ENCODE results near the gene PPM1L. TPM values are rescaled to one million over a fixed set of nuclear protein-coding genes. Genes with fewer than 3 reads are reported as not detected.

The PPM1L gene
- total RNA-seq, 2 donors from 2014 or later, result 7.6 to 13.7 TPM

DNA sequence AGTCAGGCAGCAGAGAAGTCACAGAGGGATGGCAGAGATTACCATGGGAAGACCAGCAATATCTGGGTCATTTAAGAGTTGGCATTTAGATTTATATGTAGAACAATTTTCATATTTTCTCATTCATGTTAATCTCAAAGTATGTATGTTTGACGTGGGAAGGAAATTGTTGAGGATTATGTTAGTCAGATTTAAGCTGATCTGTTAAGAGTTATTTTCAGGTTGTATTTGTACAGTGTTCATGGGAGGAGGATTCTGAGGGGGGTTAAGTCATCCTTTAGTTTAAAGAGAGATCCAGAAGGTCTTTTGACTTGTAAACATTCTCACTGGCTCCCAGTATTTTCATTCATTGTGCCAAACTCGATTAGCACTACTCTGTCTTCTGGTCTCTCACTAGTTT is 34.7 kb downstream of the PPM1L start:
- H3K9me3 ChIP-seq, result no peaks in the 10 kb centered on the region
- no peak for ATAC-seq
- no peaks in the 10 kb centered on the region for H3K36me3 ChIP-seq (replicated peaks in 1 of 2; ENCODE audit: insufficient read depth in 1 of 2, low read depth in 2 of 2)
- no peak overlapping the region for H3K4me3 ChIP-seq
- peaks cover 11% of the 10 kb centered on the region for H3K4me1 ChIP-seq
- WGBS, 2 donors, result 53 to 63% methylated on average over 2 of the region's 2 CpGs
- DNase-seq, result no peak
- no peak for TF ChIP-seq POLR2A (IDR thresholded peaks at IDR 0.05)
- TF ChIP-seq, protein P1, sequence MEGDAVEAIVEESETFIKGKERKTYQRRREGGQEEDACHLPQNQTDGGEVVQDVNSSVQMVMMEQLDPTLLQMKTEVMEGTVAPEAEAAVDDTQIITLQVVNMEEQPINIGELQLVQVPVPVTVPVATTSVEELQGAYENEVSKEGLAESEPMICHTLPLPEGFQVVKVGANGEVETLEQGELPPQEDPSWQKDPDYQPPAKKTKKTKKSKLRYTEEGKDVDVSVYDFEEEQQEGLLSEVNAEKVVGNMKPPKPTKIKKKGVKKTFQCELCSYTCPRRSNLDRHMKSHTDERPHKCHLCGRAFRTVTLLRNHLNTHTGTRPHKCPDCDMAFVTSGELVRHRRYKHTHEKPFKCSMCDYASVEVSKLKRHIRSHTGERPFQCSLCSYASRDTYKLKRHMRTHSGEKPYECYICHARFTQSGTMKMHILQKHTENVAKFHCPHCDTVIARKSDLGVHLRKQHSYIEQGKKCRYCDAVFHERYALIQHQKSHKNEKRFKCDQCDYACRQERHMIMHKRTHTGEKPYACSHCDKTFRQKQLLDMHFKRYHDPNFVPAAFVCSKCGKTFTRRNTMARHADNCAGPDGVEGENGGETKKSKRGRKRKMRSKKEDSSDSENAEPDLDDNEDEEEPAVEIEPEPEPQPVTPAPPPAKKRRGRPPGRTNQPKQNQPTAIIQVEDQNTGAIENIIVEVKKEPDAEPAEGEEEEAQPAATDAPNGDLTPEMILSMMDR (IDR thresholded peaks at IDR 0.05), result no peak
- H3K27ac ChIP-seq, result no peak overlapping the region
- no peaks in the 10 kb centered on the region for H3K27me3 ChIP-seq
- intact Hi-C loops (cut with DNase I), result no loop called here

GRCh38 chr3:160792540-160792939 is 36.5 kb downstream of the PPM1L start:
- Histone ChIP-seq H3K4me1 (peaks cover 29% of the 10 kb centered on the region), H3K27ac (no peak overlapping the region), H3K27me3 (no peaks in the 10 kb centered on the region), H3K4me3 (no peak overlapping the region), H3K36me3 (replicated peaks in 1 of 2; ENCODE audit: insufficient read depth in 1 of 2, low read depth in 2 of 2) (no peaks in the 10 kb centered on the region), H3K9me3 (no peaks in the 10 kb centered on the region)
- DNase-seq (no peak), ATAC-seq (no peak)
- WGBS, 2 donors, result 50 to 72% methylated on average over 2 of the region's 2 CpGs
- TF ChIP-seq, protein P1 (IDR thresholded peaks at IDR 0.05), result no peak
- no peak for TF ChIP-seq POLR2A (IDR thresholded peaks at IDR 0.05)
- intact Hi-C loops (cut with DNase I), result no loop called here

GRCh38 chr3:160793722-160794252 is 37.8 kb downstream of the PPM1L start:
- intact Hi-C loops (cut with DNase I), result no loop called here

DNA sequence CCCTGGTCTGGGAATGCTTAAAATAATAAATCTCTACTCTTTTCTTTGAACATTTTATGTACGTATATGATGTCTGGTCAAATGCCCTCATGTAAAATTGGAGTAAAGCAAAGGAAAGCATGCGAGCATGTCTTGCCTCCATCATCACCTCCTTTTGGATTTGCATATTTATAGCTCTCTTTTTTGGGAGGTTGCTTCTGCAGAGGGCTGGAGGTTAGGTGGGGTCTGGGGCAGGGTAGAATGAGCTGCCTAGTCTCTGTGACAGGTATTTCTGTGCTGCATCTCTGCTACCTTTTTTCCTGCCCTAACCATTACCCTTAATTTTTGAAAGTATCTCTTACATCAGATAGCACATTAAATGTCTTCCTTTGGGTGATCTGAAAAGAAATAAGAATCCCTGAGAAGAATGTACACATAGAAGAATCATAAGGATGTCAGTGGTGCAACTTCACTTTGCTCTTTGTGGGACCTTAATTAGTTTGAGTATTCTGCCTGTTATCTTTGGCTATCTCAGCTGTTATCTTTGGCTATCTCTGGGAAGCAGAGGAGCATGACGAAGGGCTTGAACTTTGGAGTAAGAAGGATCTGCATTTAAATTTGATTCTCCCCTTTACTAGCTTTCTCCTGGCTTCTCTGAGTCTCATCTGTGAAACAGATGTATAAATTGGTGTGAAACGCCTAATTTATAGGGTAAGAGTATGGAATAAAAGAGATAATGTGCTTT is 40.2 kb downstream of the PPM1L start:
- H3K27ac ChIP-seq, result peak overlapping the region; percentile 4 to 88 (median 71)
- WGBS, 2 donors, result 63 to 64% methylated on average over 4 of the region's 4 CpGs
- intact Hi-C loops (cut with DNase I), result no loop called here
- H3K27me3 ChIP-seq, result no peaks in the 10 kb centered on the region
- H3K9me3 ChIP-seq, result no peaks in the 10 kb centered on the region
- no peak overlapping the region for H3K4me3 ChIP-seq
- TF ChIP-seq, protein P1 (IDR thresholded peaks at IDR 0.05), result no peak
- TF ChIP-seq POLR2A (IDR thresholded peaks at IDR 0.05), result no peak
- peaks cover 45% of the 10 kb centered on the region for H3K4me1 ChIP-seq
- DNase-seq (no peak), ATAC-seq (no peak)
- H3K36me3 ChIP-seq (replicated peaks in 1 of 2; ENCODE audit: insufficient read depth in 1 of 2, low read depth in 2 of 2), result no peaks in the 10 kb centered on the region

More at GRCh38 chr3:160793722-160794252, 37.8 kb downstream of the PPM1L start:
- H3K4me3 ChIP-seq, result no peak overlapping the region
- no peaks in the 10 kb centered on the region for H3K9me3 ChIP-seq
- no peak for TF ChIP-seq POLR2A (IDR thresholded peaks at IDR 0.05)
- TF ChIP-seq, protein P1 (IDR thresholded peaks at IDR 0.05), result no peak
- no peaks in the 10 kb centered on the region for H3K27me3 ChIP-seq
- WGBS, 2 donors, result 80 to 86% methylated on average over 1 of the region's 1 CpG
- no peak overlapping the region for H3K27ac ChIP-seq
- ATAC-seq, result no peak
- peaks cover 40% of the 10 kb centered on the region for H3K4me1 ChIP-seq
- H3K36me3 ChIP-seq (replicated peaks in 1 of 2; ENCODE audit: insufficient read depth in 1 of 2, low read depth in 2 of 2), result no peaks in the 10 kb centered on the region
- DNase-seq, result peak in 2 of 4 donors; percentile 5 to 13

DNA sequence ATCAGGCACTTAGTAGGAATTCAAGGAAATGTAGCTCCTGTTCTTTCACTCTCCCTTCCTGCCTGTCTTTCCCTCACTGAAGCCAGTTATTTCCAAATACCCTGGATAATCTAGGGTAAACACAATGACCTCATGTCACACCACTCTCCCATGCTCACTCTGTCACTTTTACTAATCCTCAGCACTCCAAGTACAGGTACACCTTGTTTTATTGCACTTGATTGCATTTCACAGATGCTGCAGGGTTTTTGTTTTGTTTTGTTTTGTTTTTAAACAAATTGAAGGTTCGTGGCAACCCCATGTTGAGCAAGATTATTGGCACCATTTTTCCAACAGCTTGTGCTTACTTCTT is 40.8 kb downstream of the PPM1L start:
- 10 to 15% methylated on average over 1 of the region's 1 CpG for WGBS, 2 donors
- Histone ChIP-seq H3K27ac (peak overlapping the region; percentile 4 to 88 (median 71)), H3K9me3 (no peaks in the 10 kb centered on the region), H3K27me3 (no peaks in the 10 kb centered on the region), H3K36me3 (replicated peaks in 1 of 2; ENCODE audit: insufficient read depth in 1 of 2, low read depth in 2 of 2) (no peaks in the 10 kb centered on the region), H3K4me3 (no peak overlapping the region), H3K4me1 (peaks cover 50% of the 10 kb centered on the region)
- peak; percentile 51 to 79 (median 60) for DNase-seq
- TF ChIP-seq POLR2A (IDR thresholded peaks at IDR 0.05), result peak in 2 of 3 donors; percentile 45 to 70
- TF ChIP-seq, protein P1 (IDR thresholded peaks at IDR 0.05), result no peak
- peak; percentile 99 for ATAC-seq
- intact Hi-C loops (cut with DNase I), result no loop called here
